HG03378 (cell line): ENCODE measurements around the gene ASPSCR1.

Experiments
- ATAC-seq: cut with Tn5 transposase; IDR thresholded peaks from one replicate; pipeline ENCODE4 v1.9.1; 2021; ENCODE audit warnings: mild to moderate bottlenecking, moderate library complexity; ENCODE audit not compliant: unreplicated experiment

ASPSCR1 gene

DNA sequence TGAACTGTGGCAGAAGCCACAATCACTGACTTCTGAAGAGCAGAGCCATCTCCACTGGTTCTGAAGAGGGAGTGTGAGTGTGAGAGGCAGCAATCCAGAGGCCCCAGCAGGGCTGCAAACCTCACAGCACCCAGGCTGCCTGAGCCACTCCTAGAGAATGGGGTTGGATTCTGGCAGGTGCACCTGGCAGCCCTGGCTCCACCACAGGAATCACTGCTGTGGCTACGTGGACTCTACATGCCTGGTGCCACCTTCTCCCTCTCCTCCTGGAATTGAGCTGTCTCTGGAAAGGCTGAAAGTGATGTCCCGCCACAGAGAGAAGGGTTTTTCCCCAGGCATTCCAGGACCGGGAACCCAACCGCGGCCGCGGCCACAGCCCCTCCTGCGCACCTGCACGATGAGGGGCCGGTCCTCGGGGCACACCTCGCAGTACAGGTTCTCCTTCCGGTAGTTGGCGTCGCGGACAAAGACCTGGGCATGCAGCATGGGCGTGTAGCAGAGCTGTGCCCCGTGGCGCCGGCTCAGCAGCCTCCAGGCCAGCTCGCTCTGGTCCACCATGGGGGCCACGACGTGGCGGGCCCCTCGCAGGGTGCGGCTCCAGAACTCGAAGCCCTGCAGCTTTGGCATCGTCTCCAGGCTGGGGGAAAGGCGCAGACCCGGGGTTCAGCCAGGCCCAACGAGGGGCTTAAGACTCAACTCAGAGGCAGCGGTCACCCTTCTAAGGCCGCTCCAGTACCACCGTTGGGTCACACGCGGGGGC is 87.2 kb downstream of the ASPSCR1 start:
- ATAC-seq, result no peak

DNA sequence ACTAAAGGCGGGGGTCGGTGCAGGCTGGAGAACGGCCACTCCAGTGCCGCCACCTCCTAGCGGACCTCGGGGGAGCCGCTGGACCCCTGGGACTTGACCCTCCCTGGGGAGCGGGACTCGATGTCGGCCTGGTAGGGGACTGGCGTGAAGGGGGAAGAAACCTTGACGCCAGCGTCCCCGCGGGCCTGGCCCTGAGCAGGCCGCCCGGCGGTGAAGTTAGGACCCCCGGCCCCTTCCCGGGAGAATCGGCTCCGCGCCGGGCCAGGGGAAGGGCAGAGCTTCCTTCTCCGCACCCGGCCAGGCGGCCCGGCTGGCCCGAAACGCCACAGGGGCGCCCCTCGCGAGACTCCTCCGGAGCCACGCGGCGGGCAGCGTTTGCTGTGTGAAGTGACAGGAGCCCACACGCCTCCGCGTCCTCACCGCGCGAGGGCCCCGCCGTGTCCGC is 87.8 kb downstream of the ASPSCR1 start:
- ATAC-seq, result no peak

DNA sequence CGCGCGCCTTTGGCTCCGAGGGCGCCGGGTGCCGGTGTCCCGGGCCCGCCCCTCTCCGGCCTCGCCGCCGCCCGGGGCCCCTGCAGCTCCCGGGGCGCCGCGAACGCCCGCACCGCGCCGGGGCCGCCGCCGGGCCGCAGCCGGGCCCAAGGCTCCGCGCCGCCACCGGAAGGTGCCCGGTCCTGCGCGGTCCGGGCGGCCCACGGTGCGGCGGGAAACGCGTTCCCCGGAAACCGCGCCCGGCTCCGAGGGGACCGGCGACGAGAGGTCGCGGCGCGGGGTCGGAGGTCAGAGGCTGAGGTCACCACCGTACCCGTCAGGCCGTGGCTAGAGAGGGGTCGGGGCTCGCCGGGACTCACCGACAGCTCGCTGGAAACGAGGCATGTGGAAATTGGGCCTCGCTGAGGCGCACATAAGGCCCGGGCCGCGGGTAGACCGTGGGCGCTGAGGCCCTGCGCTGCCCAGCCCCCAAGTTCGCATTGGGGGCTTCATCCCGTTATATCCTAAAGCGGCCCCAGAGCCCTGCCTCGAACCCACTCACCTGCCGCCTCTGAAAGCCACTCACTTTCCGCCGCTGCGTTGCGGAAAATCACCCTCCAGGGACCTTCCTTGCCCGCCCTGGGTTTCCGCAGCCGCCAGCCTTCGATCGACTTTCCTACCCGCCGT is 88.3 kb downstream of the ASPSCR1 start, which contains the start of gene DUS1L:
TSS of gene DUS1L (minus strand) at position 167 of the 666 bp plus-strand sequence. CDS start 745 bp downstream, outside the sequence.
- no peak for ATAC-seq
